Measurements from ENCODE around the gene ZNF440.
A peak's percentile ranks its signal among the peaks of the same experiment; 100 is the strongest.
"Not testable (repeated sequence)": the region's sequence is repeated elsewhere in the genome, so short reads cannot be mapped to it uniquely, and the experiment has no call there.

The ZNF440 gene

GRCh38 chr19:11873762-11874161 lies 59.7 kb downstream of the ZNF440 start:
- DNase-seq (ENCODE audit: extremely low read depth, low read depth), result no peak
- no peak for TF ChIP-seq CTCF (IDR thresholded peaks at IDR 0.05; ENCODE audit: low read depth, low read length, missing control alignments)
- no peak overlapping the region for H3K4me3 ChIP-seq (replicated peaks; ENCODE audit: low read depth, low read length)

- H3K4me3 ChIP-seq (replicated peaks; ENCODE audit: low read depth, low read length); DNase-seq (ENCODE audit: extremely low read depth, low read depth): not testable (repeated sequence)
- TF ChIP-seq CTCF (IDR thresholded peaks at IDR 0.05; ENCODE audit: low read depth, low read length, missing control alignments), result peak; percentile 16
These were observed 65.7 kb downstream of the ZNF440 start for GRCh38 chr19:11879687-11880266.

- no peak for TF ChIP-seq CTCF (IDR thresholded peaks at IDR 0.05; ENCODE audit: low read depth, low read length, missing control alignments)
These were observed 66.5 kb downstream of the ZNF440 start for GRCh38 chr19:11880598-11880997.

GRCh38 chr19:11881151-11881800 lies 67.2 kb downstream of the ZNF440 start:
- H3K4me3 ChIP-seq (replicated peaks; ENCODE audit: low read depth, low read length), result no peak overlapping the region
- peak; percentile 67 for TF ChIP-seq CTCF (IDR thresholded peaks at IDR 0.05; ENCODE audit: low read depth, low read length, missing control alignments)
- DNase-seq (ENCODE audit: extremely low read depth, low read depth), result peak; percentile 20

More at GRCh38 chr19:11880598-11880997, 66.5 kb downstream of the ZNF440 start:
- DNase-seq (ENCODE audit: extremely low read depth, low read depth), result no peak
- no peak overlapping the region for H3K4me3 ChIP-seq (replicated peaks; ENCODE audit: low read depth, low read length)

- no peak overlapping the region for H3K4me3 ChIP-seq (replicated peaks; ENCODE audit: low read depth, low read length)
- no peak for DNase-seq (ENCODE audit: extremely low read depth, low read depth)
- no peak for TF ChIP-seq CTCF (IDR thresholded peaks at IDR 0.05; ENCODE audit: low read depth, low read length, missing control alignments)
These were observed 68.5 kb downstream of the ZNF440 start for GRCh38 chr19:11882606-11883005.
